Ovary (tissue), 3 donors: ENCODE results near the gene TMTC2.

Experiments
- EP300 ChIP-seq: sonication (generic); formaldehyde crosslinking; IDR thresholded peaks from one replicate; pipeline ENCODE4 v1.6.1; 2017; ENCODE audit warnings: antibody characterized with exemption
- POLR2A ChIP-seq: fragments of 450-650 bp; IDR thresholded peaks from one replicate; pipeline ENCODE4 v1.6.1; 2017; ENCODE audit warnings: antibody characterized with exemption, mild to moderate bottlenecking, moderate library complexity
- TF ChIP-seq, protein P1 (sequence below), 3 donors: fragments of 450-650 bp in 2 of 3; fragments of 200-600 bp in 1 of 3; IDR thresholded peaks; one replicate each; pipeline versions ENCODE4 v1.5.1 to v1.8.0; 2016 to 2022; ENCODE audit warnings: antibody characterized with exemption in 3 of 3, mild to moderate bottlenecking in 1 of 3
- donor health status: DM: no; HTN: no; CAD: no.

DNA sequence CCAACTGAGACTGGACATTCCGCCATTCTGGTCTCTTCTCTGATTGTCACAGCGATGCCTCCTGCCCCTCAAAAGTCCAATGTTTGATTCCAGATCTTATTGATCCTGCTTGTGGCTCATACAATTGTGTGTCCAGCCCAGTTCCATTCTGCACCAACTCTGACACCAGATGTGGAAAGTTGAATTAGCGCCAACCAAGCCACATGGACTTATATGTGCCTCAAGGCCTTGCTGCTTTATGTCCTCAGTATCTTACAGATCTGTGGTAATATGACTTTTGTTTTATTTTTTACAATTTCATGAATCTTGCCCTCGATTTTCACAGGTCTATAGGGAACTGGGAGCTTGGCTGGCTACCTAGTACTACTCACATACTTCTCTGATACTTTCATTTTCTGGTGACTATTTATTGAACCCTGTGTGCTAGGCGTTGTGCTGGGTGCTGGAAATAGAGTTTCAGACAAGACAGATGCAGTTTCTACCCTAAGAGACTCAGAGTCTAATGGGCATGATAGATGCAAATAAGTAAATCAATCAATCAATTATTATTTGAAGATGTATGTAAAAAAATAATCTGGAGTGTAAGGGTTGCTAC is 472.0 kb downstream of the TMTC2 start:
- TF ChIP-seq EP300 = no peak
- TF ChIP-seq, protein P1, sequence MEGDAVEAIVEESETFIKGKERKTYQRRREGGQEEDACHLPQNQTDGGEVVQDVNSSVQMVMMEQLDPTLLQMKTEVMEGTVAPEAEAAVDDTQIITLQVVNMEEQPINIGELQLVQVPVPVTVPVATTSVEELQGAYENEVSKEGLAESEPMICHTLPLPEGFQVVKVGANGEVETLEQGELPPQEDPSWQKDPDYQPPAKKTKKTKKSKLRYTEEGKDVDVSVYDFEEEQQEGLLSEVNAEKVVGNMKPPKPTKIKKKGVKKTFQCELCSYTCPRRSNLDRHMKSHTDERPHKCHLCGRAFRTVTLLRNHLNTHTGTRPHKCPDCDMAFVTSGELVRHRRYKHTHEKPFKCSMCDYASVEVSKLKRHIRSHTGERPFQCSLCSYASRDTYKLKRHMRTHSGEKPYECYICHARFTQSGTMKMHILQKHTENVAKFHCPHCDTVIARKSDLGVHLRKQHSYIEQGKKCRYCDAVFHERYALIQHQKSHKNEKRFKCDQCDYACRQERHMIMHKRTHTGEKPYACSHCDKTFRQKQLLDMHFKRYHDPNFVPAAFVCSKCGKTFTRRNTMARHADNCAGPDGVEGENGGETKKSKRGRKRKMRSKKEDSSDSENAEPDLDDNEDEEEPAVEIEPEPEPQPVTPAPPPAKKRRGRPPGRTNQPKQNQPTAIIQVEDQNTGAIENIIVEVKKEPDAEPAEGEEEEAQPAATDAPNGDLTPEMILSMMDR (IDR thresholded peaks at IDR 0.05) = no peak
- no peak for TF ChIP-seq POLR2A
